Gastroesophageal sphincter (tissue), 3 donors: ENCODE measurements around the gene ATP13A4.

Experiments used
- EP300 ChIP-seq: sonication (generic); formaldehyde crosslinking; IDR thresholded peaks from one replicate; pipeline ENCODE4 v1.6.1; 2017; ENCODE audit warnings: antibody characterized with exemption, mild to moderate bottlenecking
- POLR2A ChIP-seq, 2 donors: fragments of 450-650 bp; IDR thresholded peaks; one replicate each; pipeline ENCODE4 v1.6.1; 2017; ENCODE audit warnings: antibody characterized with exemption in 2 of 2, mild to moderate bottlenecking in 2 of 2, moderate library complexity in 1 of 2
- POLR2AphosphoS5 ChIP-seq: sonication (generic); formaldehyde crosslinking; IDR thresholded peaks from one replicate; pipeline ENCODE4 v1.6.1; 2017; ENCODE audit warnings: antibody characterized with exemption
- TF ChIP-seq, protein P1 (sequence below), 4 experiments: fragments of 200-600 bp in 2 of 4; fragments of 450-650 bp in 2 of 4; sonication (generic) in 1 of 4; IDR thresholded peaks; one replicate each; pipeline ENCODE4 v1.5.1; 2017 to 2019; ENCODE audit warnings: antibody characterized with exemption in 4 of 4, mild to moderate bottlenecking in 2 of 4, moderate library complexity in 2 of 4

DNA sequence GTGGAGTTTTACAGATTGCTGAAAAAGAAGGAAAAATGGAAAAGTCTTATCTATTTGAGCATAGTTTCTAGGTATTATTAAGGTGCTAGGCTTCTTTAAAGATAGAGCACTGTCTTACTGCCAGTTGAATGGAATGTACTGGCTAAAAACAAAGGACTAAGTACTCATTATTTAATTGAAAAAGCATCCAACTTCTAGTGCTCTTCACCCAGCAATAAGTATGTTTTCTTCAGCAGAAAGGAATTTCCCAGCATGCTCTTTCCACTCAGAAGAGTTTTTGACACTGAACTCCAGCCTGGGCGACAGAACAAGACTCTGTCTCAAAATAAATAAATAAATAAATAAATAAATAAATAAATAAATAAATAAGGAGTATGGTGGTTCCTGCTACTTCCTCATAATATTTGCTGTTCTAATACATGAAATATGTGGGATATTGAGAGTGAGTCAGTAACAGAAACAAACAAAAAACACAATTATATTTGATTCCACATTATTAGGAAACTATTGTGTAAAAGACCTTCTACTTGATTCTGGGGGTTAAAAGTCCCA lies 70.6 kb downstream of the ATP13A4 start:
- TF ChIP-seq, protein P1, sequence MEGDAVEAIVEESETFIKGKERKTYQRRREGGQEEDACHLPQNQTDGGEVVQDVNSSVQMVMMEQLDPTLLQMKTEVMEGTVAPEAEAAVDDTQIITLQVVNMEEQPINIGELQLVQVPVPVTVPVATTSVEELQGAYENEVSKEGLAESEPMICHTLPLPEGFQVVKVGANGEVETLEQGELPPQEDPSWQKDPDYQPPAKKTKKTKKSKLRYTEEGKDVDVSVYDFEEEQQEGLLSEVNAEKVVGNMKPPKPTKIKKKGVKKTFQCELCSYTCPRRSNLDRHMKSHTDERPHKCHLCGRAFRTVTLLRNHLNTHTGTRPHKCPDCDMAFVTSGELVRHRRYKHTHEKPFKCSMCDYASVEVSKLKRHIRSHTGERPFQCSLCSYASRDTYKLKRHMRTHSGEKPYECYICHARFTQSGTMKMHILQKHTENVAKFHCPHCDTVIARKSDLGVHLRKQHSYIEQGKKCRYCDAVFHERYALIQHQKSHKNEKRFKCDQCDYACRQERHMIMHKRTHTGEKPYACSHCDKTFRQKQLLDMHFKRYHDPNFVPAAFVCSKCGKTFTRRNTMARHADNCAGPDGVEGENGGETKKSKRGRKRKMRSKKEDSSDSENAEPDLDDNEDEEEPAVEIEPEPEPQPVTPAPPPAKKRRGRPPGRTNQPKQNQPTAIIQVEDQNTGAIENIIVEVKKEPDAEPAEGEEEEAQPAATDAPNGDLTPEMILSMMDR (IDR thresholded peaks at IDR 0.05): no peak
- TF ChIP-seq POLR2AphosphoS5: no peak
- TF ChIP-seq EP300: no peak
- no peak for TF ChIP-seq POLR2A (IDR thresholded peaks at IDR 0.05)
